Neural progenitor cell (in vitro differentiated cells): ENCODE measurements around the gene GPR87. TPM values are rescaled to one million over a fixed set of nuclear protein-coding genes. Genes with fewer than 3 reads are reported as not detected.

Source experiments
- DNase-seq: peaks from one replicate; pipeline ENCODE4 v3.0.0-alpha.2; 2016; ENCODE audit warnings: low spot score
- H2AFZ ChIP-seq: fragments of 200-600 bp; sonication (generic); replicated peaks from 2 replicates; pipeline ENCODE4 v1.6.1; 2016; ENCODE audit warnings: antibody characterized with exemption
- H3F3A ChIP-seq: fragments of 200-600 bp; sonication (generic); 2 replicates; pipeline ENCODE4 v1.6.1; 2016; ENCODE audit warnings: antibody characterized with exemption, low read depth
- H3K27ac ChIP-seq: fragments of 200-600 bp; sonication (generic); 2 replicates; pipeline ENCODE4 v1.5.1; 2016; ENCODE audit warnings: mild to moderate bottlenecking
- H3K27me3 ChIP-seq: fragments of 200-600 bp; sonication (generic); 2 replicates; pipeline ENCODE4 v1.6.1; 2016; ENCODE audit warnings: mild to moderate bottlenecking, moderate library complexity
- H3K36me3 ChIP-seq: fragments of 200-600 bp; sonication (generic); 2 replicates; pipeline ENCODE4 v1.5.1; 2016
- H3K4me1 ChIP-seq: fragments of 200-600 bp; sonication (generic); 2 replicates; pipeline ENCODE4 v1.6.1; 2016; ENCODE audit warnings: mixed run types
- H3K4me2 ChIP-seq: fragments of 200-600 bp; sonication (generic); 2 replicates; pipeline ENCODE4 v1.6.1; 2016
- H3K4me3 ChIP-seq: fragments of 200-600 bp; sonication (generic); 2 replicates; pipeline ENCODE4 v1.5.1; 2016
- H3K79me2 ChIP-seq: fragments of 200-600 bp; sonication (generic); 2 replicates; pipeline ENCODE4 v1.6.1; 2016; ENCODE audit warnings: low read depth
- H3K9ac ChIP-seq: fragments of 200-600 bp; sonication (generic); 2 replicates; pipeline ENCODE4 v1.6.1; 2016
- H3K9me3 ChIP-seq: fragments of 200-600 bp; sonication (generic); 2 replicates; pipeline ENCODE4 v1.5.1; 2016; ENCODE audit warnings: low read depth
- H4K20me1 ChIP-seq: fragments of 200-600 bp; sonication (generic); 2 replicates; pipeline ENCODE4 v1.6.1; 2016; ENCODE audit warnings: low read depth
- H3K27ac Mint-ChIP-seq: 3 replicates; pipeline ENCODE4 v1.8.0; 2021; ENCODE audit warnings: mixed read lengths
- H3K27me3 Mint-ChIP-seq: 2 replicates; pipeline ENCODE4 v1.8.0; 2022; ENCODE audit warnings: low read depth, mild to moderate bottlenecking, inconsistent platforms, moderate library complexity, mixed read lengths; ENCODE audit not compliant: insufficient read depth
- H3K36me3 Mint-ChIP-seq: 3 replicates; pipeline ENCODE4 v1.8.0; 2021; ENCODE audit warnings: mixed read lengths
- H3K4me1 Mint-ChIP-seq: 3 replicates; pipeline ENCODE4 v1.8.0; 2021; ENCODE audit warnings: mixed read lengths
- H3K4me3 Mint-ChIP-seq: 3 replicates; pipeline ENCODE4 v1.8.0; 2021; ENCODE audit warnings: mild to moderate bottlenecking, moderate library complexity, mixed read lengths
- H3K9me3 Mint-ChIP-seq: 3 replicates; pipeline ENCODE4 v1.8.0; 2020; ENCODE audit warnings: mixed read lengths
- EZH2 ChIP-seq: fragments of 200-600 bp; sonication (generic); IDR thresholded peaks from 2 replicates; pipeline ENCODE4 v1.6.1; 2017; ENCODE audit warnings: antibody characterized with exemption, mild to moderate bottlenecking, moderate library complexity
- EZH2phosphoT487 ChIP-seq: fragments of 200-600 bp; sonication (generic); IDR thresholded peaks from 2 replicates; pipeline ENCODE4 v1.6.1; 2017; ENCODE audit warnings: antibody characterized with exemption
- total RNA-seq: library from RNA; depleted of rRNA; stranded (reverse); fragments of >200 nt; gene quantifications from 2 replicates; pipeline ENCODE4 v1.2.3, GENCODE V29; 2015; ENCODE audit warnings: low replicate concordance
- TF ChIP-seq, protein P1 (sequence below): fragments of 200-600 bp; sonication (generic); IDR thresholded peaks from 2 replicates; pipeline ENCODE4 v1.5.1; 2017; ENCODE audit warnings: antibody characterized with exemption, mild to moderate bottlenecking

GPR87 gene
- total RNA-seq, 1 donor from 2014 or later: not detected

DNA sequence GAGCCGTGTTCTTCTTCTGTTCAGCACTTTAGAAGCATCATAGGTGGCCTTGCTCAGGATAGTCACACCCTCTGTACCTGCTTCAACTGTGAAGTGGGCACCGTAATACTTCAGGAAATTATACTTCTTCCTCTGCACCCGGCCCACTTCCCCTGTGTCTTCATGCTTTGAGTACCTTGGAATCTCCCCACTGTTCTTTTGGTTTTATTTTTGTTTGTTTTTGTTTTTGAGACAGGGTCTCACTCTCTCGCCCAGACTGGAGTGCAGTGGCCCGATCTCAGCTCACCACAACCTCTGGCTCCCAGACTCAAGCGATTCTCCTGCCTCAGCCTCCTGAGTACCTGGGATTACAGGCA is 40.0 kb downstream of the GPR87 start:
- Histone ChIP-seq H3K9ac (no peak overlapping the region), H4K20me1 (no peaks in the 10 kb centered on the region), H3F3A (no peaks in the 10 kb centered on the region), H3K27me3 (no peaks in the 10 kb centered on the region), H2AFZ (no peak overlapping the region), H3K27ac (no peak overlapping the region), H3K36me3 (no peaks in the 10 kb centered on the region), H3K4me3 (no peak overlapping the region), H3K79me2 (no peaks in the 10 kb centered on the region), H3K4me1 (no peaks in the 10 kb centered on the region), H3K9me3 (no peaks in the 10 kb centered on the region), H3K4me2 (no peak overlapping the region)
- Mint-ChIP-seq H3K27ac (no peak overlapping the region), H3K9me3 (no peaks in the 10 kb centered on the region), H3K27me3 (peaks cover 4% of the 10 kb centered on the region), H3K4me3 (no peak overlapping the region), H3K4me1 (no peaks in the 10 kb centered on the region), H3K36me3 (no peaks in the 10 kb centered on the region)
- DNase-seq: no peak
- TF ChIP-seq EZH2 (no peak), EZH2phosphoT487 (no peak)
- TF ChIP-seq, protein P1, sequence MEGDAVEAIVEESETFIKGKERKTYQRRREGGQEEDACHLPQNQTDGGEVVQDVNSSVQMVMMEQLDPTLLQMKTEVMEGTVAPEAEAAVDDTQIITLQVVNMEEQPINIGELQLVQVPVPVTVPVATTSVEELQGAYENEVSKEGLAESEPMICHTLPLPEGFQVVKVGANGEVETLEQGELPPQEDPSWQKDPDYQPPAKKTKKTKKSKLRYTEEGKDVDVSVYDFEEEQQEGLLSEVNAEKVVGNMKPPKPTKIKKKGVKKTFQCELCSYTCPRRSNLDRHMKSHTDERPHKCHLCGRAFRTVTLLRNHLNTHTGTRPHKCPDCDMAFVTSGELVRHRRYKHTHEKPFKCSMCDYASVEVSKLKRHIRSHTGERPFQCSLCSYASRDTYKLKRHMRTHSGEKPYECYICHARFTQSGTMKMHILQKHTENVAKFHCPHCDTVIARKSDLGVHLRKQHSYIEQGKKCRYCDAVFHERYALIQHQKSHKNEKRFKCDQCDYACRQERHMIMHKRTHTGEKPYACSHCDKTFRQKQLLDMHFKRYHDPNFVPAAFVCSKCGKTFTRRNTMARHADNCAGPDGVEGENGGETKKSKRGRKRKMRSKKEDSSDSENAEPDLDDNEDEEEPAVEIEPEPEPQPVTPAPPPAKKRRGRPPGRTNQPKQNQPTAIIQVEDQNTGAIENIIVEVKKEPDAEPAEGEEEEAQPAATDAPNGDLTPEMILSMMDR: no peak

DNA sequence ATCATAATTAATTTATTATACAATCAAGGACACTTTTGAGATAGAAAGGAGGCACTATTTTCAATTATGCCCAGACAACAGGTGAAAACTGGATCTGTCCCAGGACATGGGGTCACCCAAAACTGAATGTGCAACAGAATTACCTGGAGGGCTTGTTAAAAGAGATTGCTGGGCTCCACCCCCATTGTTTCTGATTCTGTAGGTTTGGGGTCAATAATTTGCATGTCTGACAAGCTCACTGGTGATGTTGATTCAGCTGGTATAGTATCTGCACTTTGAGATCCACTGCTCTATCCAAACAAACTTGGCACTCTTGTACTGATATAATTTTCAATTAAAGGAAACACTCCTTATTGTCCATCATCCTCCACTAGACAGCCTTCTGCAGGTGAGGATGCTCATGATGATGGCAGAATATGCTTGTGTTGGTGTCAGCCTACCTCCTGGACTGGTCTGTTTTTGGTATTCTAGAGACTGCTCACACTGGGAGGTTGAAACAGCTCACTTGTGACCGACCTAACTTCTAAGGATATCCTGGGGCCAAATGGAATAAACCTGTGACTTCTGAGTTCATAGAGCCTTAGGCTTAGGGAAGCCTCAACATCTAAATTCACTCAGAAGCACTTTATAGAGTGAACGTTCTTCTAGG is 40.5 kb downstream of the GPR87 start:
- DNase-seq: no peak
- Histone ChIP-seq H3K4me2 (no peak overlapping the region), H3K27ac (no peak overlapping the region), H3K27me3 (no peaks in the 10 kb centered on the region), H2AFZ (no peak overlapping the region), H3K79me2 (no peaks in the 10 kb centered on the region), H3F3A (no peaks in the 10 kb centered on the region), H3K4me3 (no peak overlapping the region), H3K4me1 (no peaks in the 10 kb centered on the region), H4K20me1 (no peaks in the 10 kb centered on the region), H3K36me3 (no peaks in the 10 kb centered on the region), H3K9ac (no peak overlapping the region), H3K9me3 (no peaks in the 10 kb centered on the region)
- peaks cover 4% of the 10 kb centered on the region for H3K27me3 Mint-ChIP-seq
- no peaks in the 10 kb centered on the region for H3K36me3 Mint-ChIP-seq
- no peak overlapping the region for H3K4me3 Mint-ChIP-seq
- TF ChIP-seq, protein P1: no peak
- TF ChIP-seq EZH2phosphoT487: no peak
- no peak for TF ChIP-seq EZH2
- H3K9me3 Mint-ChIP-seq: no peaks in the 10 kb centered on the region
- H3K4me1 Mint-ChIP-seq: no peaks in the 10 kb centered on the region
- H3K27ac Mint-ChIP-seq: no peak overlapping the region

DNA sequence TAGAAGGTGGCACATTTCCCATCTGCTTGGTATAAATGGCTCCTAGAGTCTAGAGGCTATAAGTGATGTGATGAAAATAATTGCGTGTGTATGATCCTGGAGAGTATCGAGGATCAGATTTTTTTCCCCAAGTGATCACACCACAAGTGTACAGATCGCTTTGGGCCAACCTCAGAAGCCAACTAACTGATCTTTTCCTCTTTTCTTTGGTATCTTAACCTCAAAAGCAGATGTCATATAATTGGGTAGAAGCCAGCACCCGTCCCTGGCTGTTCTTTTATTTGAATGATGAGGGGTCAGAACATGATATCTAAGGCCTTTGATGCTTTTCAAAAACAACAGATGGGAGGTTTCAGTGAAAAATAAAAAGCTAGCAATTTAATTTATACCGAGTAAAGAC is 41.5 kb downstream of the GPR87 start:
- H3F3A ChIP-seq: no peaks in the 10 kb centered on the region
- Mint-ChIP-seq H3K9me3 (no peaks in the 10 kb centered on the region), H3K4me3 (no peak overlapping the region), H3K36me3 (no peaks in the 10 kb centered on the region), H3K27me3 (peaks cover 2% of the 10 kb centered on the region), H3K4me1 (peaks cover 2% of the 10 kb centered on the region), H3K27ac (no peak overlapping the region)
- H3K4me3 ChIP-seq: no peak overlapping the region
- TF ChIP-seq, protein P1: no peak
- TF ChIP-seq EZH2: no peak
- TF ChIP-seq EZH2phosphoT487: no peak
- H3K4me1 ChIP-seq: no peaks in the 10 kb centered on the region
- no peak overlapping the region for H2AFZ ChIP-seq
- no peaks in the 10 kb centered on the region for H3K36me3 ChIP-seq
- H3K9me3 ChIP-seq: no peaks in the 10 kb centered on the region
- no peak overlapping the region for H3K9ac ChIP-seq
- DNase-seq: no peak
- no peaks in the 10 kb centered on the region for H3K27me3 ChIP-seq
- H3K4me2 ChIP-seq: no peak overlapping the region
- no peak overlapping the region for H3K27ac ChIP-seq
- no peaks in the 10 kb centered on the region for H3K79me2 ChIP-seq
- H4K20me1 ChIP-seq: no peaks in the 10 kb centered on the region
